ENCODE data around the gene POU2F2.

DNA sequence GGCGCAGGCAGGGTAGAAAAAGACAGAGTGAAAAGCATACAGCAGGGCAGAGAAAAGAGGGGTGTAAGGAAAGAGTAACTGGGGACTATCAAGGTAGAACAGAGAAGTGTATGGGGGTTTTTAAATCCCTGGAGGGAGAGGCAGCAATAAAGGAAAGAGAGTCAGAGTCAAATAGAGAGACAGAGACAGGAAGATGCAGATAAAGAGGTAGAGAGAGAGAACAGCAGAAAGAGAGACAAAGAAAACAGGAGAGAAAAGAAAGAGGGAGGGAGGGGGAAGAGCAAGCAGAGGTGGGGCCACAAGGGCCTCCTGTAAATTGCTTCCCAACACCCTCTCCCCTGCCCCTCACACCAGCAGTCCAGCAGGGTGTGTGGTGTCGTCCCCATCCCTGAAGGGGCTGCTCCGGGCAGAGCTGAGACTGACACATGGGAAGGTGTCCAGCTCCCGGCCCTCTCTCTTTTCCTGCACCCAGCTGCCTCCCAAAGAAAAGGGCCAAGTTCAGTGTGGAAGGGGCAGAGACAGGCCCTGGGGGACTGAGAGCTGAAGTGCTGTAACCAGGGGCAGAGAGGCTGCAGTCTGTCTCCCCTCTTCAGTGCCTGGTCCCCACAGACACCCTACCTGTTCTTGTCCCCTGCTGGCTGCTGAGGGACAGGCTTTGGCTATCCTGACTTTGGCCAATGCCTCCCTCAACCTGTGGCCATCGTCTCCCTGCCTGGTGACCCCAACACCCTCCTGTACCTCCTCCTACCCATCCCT, 17.4 kb upstream of the POU2F2 start:
- TF ChIP-seq ZC3H10 (CRISPR knock-in tag; IDR thresholded peaks at IDR 0.05) = no peak
- TF ChIP-seq, protein P1, sequence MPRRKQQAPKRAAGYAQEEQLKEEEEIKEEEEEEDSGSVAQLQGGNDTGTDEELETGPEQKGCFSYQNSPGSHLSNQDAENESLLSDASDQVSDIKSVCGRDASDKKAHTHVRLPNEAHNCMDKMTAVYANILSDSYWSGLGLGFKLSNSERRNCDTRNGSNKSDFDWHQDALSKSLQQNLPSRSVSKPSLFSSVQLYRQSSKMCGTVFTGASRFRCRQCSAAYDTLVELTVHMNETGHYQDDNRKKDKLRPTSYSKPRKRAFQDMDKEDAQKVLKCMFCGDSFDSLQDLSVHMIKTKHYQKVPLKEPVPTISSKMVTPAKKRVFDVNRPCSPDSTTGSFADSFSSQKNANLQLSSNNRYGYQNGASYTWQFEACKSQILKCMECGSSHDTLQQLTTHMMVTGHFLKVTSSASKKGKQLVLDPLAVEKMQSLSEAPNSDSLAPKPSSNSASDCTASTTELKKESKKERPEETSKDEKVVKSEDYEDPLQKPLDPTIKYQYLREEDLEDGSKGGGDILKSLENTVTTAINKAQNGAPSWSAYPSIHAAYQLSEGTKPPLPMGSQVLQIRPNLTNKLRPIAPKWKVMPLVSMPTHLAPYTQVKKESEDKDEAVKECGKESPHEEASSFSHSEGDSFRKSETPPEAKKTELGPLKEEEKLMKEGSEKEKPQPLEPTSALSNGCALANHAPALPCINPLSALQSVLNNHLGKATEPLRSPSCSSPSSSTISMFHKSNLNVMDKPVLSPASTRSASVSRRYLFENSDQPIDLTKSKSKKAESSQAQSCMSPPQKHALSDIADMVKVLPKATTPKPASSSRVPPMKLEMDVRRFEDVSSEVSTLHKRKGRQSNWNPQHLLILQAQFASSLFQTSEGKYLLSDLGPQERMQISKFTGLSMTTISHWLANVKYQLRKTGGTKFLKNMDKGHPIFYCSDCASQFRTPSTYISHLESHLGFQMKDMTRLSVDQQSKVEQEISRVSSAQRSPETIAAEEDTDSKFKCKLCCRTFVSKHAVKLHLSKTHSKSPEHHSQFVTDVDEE (CRISPR knock-in tag; IDR thresholded peaks at IDR 0.05) = no peak
- TF ChIP-seq, protein P2, sequence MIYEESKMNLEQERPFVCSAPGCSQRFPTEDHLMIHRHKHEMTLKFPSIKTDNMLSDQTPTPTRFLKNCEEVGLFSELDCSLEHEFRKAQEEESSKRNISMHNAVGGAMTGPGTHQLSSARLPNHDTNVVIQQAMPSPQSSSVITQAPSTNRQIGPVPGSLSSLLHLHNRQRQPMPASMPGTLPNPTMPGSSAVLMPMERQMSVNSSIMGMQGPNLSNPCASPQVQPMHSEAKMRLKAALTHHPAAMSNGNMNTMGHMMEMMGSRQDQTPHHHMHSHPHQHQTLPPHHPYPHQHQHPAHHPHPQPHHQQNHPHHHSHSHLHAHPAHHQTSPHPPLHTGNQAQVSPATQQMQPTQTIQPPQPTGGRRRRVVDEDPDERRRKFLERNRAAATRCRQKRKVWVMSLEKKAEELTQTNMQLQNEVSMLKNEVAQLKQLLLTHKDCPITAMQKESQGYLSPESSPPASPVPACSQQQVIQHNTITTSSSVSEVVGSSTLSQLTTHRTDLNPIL (CRISPR knock-in tag; IDR thresholded peaks at IDR 0.05; ENCODE audit: low read depth) = no peak
- TF ChIP-seq PPARA (CRISPR knock-in tag; IDR thresholded peaks at IDR 0.05; ENCODE audit: borderline replicate concordance) = no peak
- TF ChIP-seq, protein P3, sequence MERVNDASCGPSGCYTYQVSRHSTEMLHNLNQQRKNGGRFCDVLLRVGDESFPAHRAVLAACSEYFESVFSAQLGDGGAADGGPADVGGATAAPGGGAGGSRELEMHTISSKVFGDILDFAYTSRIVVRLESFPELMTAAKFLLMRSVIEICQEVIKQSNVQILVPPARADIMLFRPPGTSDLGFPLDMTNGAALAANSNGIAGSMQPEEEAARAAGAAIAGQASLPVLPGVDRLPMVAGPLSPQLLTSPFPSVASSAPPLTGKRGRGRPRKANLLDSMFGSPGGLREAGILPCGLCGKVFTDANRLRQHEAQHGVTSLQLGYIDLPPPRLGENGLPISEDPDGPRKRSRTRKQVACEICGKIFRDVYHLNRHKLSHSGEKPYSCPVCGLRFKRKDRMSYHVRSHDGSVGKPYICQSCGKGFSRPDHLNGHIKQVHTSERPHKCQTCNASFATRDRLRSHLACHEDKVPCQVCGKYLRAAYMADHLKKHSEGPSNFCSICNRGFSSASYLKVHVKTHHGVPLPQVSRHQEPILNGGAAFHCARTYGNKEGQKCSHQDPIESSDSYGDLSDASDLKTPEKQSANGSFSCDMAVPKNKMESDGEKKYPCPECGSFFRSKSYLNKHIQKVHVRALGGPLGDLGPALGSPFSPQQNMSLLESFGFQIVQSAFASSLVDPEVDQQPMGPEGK (CRISPR knock-in tag; IDR thresholded peaks at IDR 0.05; ENCODE audit: borderline replicate concordance) = no peak
- TF ChIP-seq ZFP3 (CRISPR knock-in tag; IDR thresholded peaks at IDR 0.05) = no peak
- TF ChIP-seq RARB (CRISPR knock-in tag; IDR thresholded peaks at IDR 0.05) = no peak
- TF ChIP-seq CSDC2 (CRISPR knock-in tag; IDR thresholded peaks at IDR 0.05) = no peak
- TF ChIP-seq ARNTL (CRISPR knock-in tag; IDR thresholded peaks at IDR 0.05; ENCODE audit: borderline replicate concordance, low read depth) = no peak
- no peak for TF ChIP-seq ZNF565 (CRISPR knock-in tag; conservative IDR thresholded peaks at IDR 0.05; ENCODE audit: low read depth)
- TF ChIP-seq ZNF70 (CRISPR knock-in tag; IDR thresholded peaks at IDR 0.05) = no peak
- no peak for TF ChIP-seq BACH2 (CRISPR knock-in tag; IDR thresholded peaks at IDR 0.05; ENCODE audit: borderline replicate concordance)
- no peak for TF ChIP-seq ESRRG (CRISPR knock-in tag; IDR thresholded peaks at IDR 0.05)
- TF ChIP-seq ZFP30 (CRISPR knock-in tag; IDR thresholded peaks at IDR 0.05) = no peak
